HCT116 (cell line): ENCODE results near the gene NSUN4. TPM values are rescaled to one million over a fixed set of nuclear protein-coding genes. Genes with fewer than 3 reads are reported as not detected.

ENCODE experiments used
- ATAC-seq: fragments of 200-7000 bp; cut with Tn5 transposase; 2 replicates; pipeline ENCODE4 v1.9.1; 2020; ENCODE audit warnings: mild to moderate bottlenecking, moderate library complexity
- BruUV-seq: library from RNA; stranded (reverse); fragments of 400-500 nt; replicated peaks from 2 replicates; lab custom pipeline; 2021; lab: Mats Ljungman, UMichigan
- CTCF ChIA-PET: fragments of 300-600 bp; sonication (Branson Sonifier 250); formaldehyde crosslinking; loops from one replicate; lab custom pipeline; 2021; ENCODE audit warnings: antibody characterized with exemption; lab: Charles Lee
- POLR2A ChIA-PET: fragments of 300-600, 350-600 bp; sonication (Branson Sonifier 250); formaldehyde crosslinking; loops from one replicate; lab custom pipeline; 2021; ENCODE audit warnings: antibody characterized with exemption; lab: Charles Lee
- RAD21 ChIA-PET, 2 experiments: fragments of 300-600 bp; sonication (Branson Sonifier 250); formaldehyde crosslinking; loops; one replicate each; lab custom pipeline; 2023; ENCODE audit warnings: low total read pairs in 2 of 2; ENCODE audit not compliant: uncharacterized antibody in 2 of 2, unreplicated experiment in 2 of 2, low non-redundant PET in 1 of 2; lab: Charles Lee
- DNase-seq: peaks from one replicate; pipeline ENCODE4 v3.0.0-alpha.2; 2010; ENCODE audit warnings: low read depth, low spot score
- H2AFZ ChIP-seq: fragments of 200-600 bp; shearing (Covaris generic), sonication (generic); 2 replicates; pipeline ENCODE4 v1.6.1; 2017; ENCODE audit warnings: low read depth, mixed run types, mixed read lengths, antibody characterized with exemption, low read length; ENCODE audit not compliant: poor library complexity, severe bottlenecking
- H3K27ac ChIP-seq: 2 replicates; pipeline ENCODE4 v1.5.1; 2012; ENCODE audit warnings: low read depth, low read length
- H3K27me3 ChIP-seq: fragments of 200-600 bp; sonication (generic); 2 replicates; pipeline ENCODE4 v1.6.1; 2016; ENCODE audit warnings: mixed run types, low read length, mixed read lengths; ENCODE audit not compliant: insufficient read depth
- H3K36me3 ChIP-seq, 2 experiments: fragments of 200-500 bp in 1 of 2; fragments of 200-600 bp in 1 of 2; sonication (Bioruptor generic) in 1 of 2; sonication (generic) in 1 of 2; 2 replicates each; pipeline versions ENCODE4 v1.5.1 to v1.6.1; 2014 to 2016; ENCODE audit warnings: low read length in 2 of 2, inconsistent platforms in 1 of 2, mixed read lengths in 1 of 2, mixed run types in 1 of 2; ENCODE audit not compliant: insufficient read depth in 2 of 2, control insufficient read depth in 1 of 2
- H3K4me1 ChIP-seq, 2 experiments: fragments of 200-600 bp in 1 of 2; sonication (generic) in 1 of 2; 2 replicates each; pipeline versions ENCODE4 v1.5.1 to v1.6.1; 2012 to 2017; ENCODE audit warnings: low read length in 2 of 2, inconsistent platforms in 1 of 2, mild to moderate bottlenecking in 1 of 2, mixed read lengths in 1 of 2, mixed run types in 1 of 2, moderate library complexity in 1 of 2; ENCODE audit not compliant: insufficient read depth in 2 of 2, control insufficient read depth in 1 of 2
- H3K4me2 ChIP-seq: fragments of 200-600 bp; sonication (generic); 2 replicates; pipeline ENCODE4 v1.6.1; 2017; ENCODE audit warnings: mixed run types, low read length, mixed read lengths
- H3K4me3 ChIP-seq, 2 experiments: fragments of 200-600 bp in 1 of 2; sonication (generic) in 1 of 2; replicated peaks in 1 of 2; 2 replicates each; pipeline ENCODE4 v1.5.1; 2011 to 2016; ENCODE audit warnings: low read length in 2 of 2, control low read depth in 1 of 2, low read depth in 1 of 2, mild to moderate bottlenecking in 1 of 2, mixed read lengths in 1 of 2, mixed run types in 1 of 2
- H3K79me2 ChIP-seq: fragments of 200-600 bp; sonication (generic); 2 replicates; pipeline ENCODE4 v1.6.1; 2017; ENCODE audit warnings: mild to moderate bottlenecking, mixed run types, low read length, moderate library complexity, mixed read lengths; ENCODE audit not compliant: insufficient read depth
- H3K9ac ChIP-seq: fragments of 200-600 bp; sonication (generic); 2 replicates; pipeline ENCODE4 v1.6.1; 2016; ENCODE audit warnings: low read length, mixed read lengths
- H3K9me2 ChIP-seq: fragments of 200-600 bp; sonication (generic), shearing (Covaris generic); 2 replicates; pipeline ENCODE4 v1.6.1; 2017; ENCODE audit warnings: mixed run types, mild to moderate bottlenecking, moderate library complexity; ENCODE audit not compliant: insufficient read depth
- H3K9me3 ChIP-seq, 2 experiments: fragments of 200-500 bp in 1 of 2; fragments of 200-600 bp in 1 of 2; sonication (Bioruptor generic) in 1 of 2; sonication (generic) in 1 of 2; 2 replicates each; pipeline ENCODE4 v1.6.1; 2014 to 2017; ENCODE audit warnings: low read length in 2 of 2, mixed read lengths in 2 of 2, inconsistent platforms in 1 of 2, low read depth in 1 of 2, mild to moderate bottlenecking in 1 of 2, mixed run types in 1 of 2, moderate library complexity in 1 of 2; ENCODE audit not compliant: control insufficient read depth in 1 of 2, insufficient read depth in 1 of 2
- H4K20me1 ChIP-seq: fragments of 200-600 bp; sonication (generic), shearing (Covaris generic); 2 replicates; pipeline ENCODE4 v1.6.1; 2017; ENCODE audit warnings: mixed run types, mild to moderate bottlenecking, moderate library complexity; ENCODE audit not compliant: insufficient read depth
- CBX3 ChIP-seq: IDR thresholded peaks from 2 replicates; pipeline ENCODE4 v1.6.1; 2012; ENCODE audit warnings: low read depth
- CEBPB ChIP-seq: IDR thresholded peaks from 2 replicates; pipeline ENCODE4 v1.6.1; 2012; ENCODE audit warnings: low read depth
- CTCF ChIP-seq, 3 experiments: fragments of 200-600 bp in 1 of 3; sonication (generic) in 1 of 3; IDR thresholded peaks in 2 of 3; conservative IDR thresholded peaks in 1 of 3; 2 replicates each; pipeline ENCODE4 v1.5.1; 2012 to 2017; ENCODE audit warnings: low read depth in 2 of 3, low read length in 2 of 3, antibody characterized with exemption in 1 of 3, borderline replicate concordance in 1 of 3, control low read depth in 1 of 3, mild to moderate bottlenecking in 1 of 3, mixed read lengths in 1 of 3, mixed run types in 1 of 3, moderate library complexity in 1 of 3; ENCODE audit not compliant: insufficient read depth in 1 of 3
- EGR1 ChIP-seq: IDR thresholded peaks from 2 replicates; pipeline ENCODE4 v1.6.1; 2012; ENCODE audit warnings: low read depth
- ELF1 ChIP-seq: IDR thresholded peaks from 2 replicates; pipeline ENCODE4 v1.6.1; 2012; ENCODE audit warnings: low read depth, borderline replicate concordance
- EZH2 ChIP-seq: fragments of 200-600 bp; sonication (generic); IDR thresholded peaks from 2 replicates; pipeline ENCODE4 v1.6.1; 2017; ENCODE audit warnings: antibody characterized with exemption, mixed run types
- EZH2phosphoT487 ChIP-seq: fragments of 200-600 bp; IDR thresholded peaks from 2 replicates; pipeline ENCODE4 v1.6.1; 2018; ENCODE audit warnings: antibody characterized with exemption, borderline replicate concordance
- MAX ChIP-seq: IDR thresholded peaks from 2 replicates; pipeline ENCODE4 v1.6.1; 2012
- POLR2A ChIP-seq: IDR thresholded peaks from 2 replicates; pipeline ENCODE4 v1.7.0; 2011; ENCODE audit warnings: borderline replicate concordance; ENCODE audit not compliant: insufficient read depth, insufficient read length; ENCODE audit errors: extremely low read depth
- RAD21 ChIP-seq: IDR thresholded peaks from 2 replicates; pipeline ENCODE4 v1.6.1; 2012; ENCODE audit warnings: low read depth, mild to moderate bottlenecking
- REST ChIP-seq: IDR thresholded peaks from 2 replicates; pipeline ENCODE4 v1.6.1; 2012; ENCODE audit warnings: low read depth
- SP1 ChIP-seq: IDR thresholded peaks from 2 replicates; pipeline ENCODE4 v1.6.1; 2012; ENCODE audit warnings: low read depth
- SRF ChIP-seq: IDR thresholded peaks from 2 replicates; pipeline ENCODE4 v1.6.1; 2012; ENCODE audit warnings: low read depth
- ZBTB33 ChIP-seq: IDR thresholded peaks from 2 replicates; pipeline ENCODE4 v1.6.1; 2011; ENCODE audit warnings: mild to moderate bottlenecking, low read length, moderate library complexity; ENCODE audit not compliant: insufficient replicate concordance; ENCODE audit errors: extremely low read depth
- ZFX ChIP-seq: fragments of 450-650 bp; IDR thresholded peaks from 2 replicates; pipeline ENCODE4 v1.6.1; 2017
- intact Hi-C: fragments of 100-400 bp; cut with micrococcal nuclease; formaldehyde crosslinking; loops from 2 replicates; pipeline ENCODE4 v1.10.0; 2022
- total RNA-seq: library from RNA; stranded (reverse); gene quantifications from one replicate; pipeline ENCODE4 v1.2.1, GENCODE V29; 2021; ENCODE audit not compliant: unreplicated experiment

Gene NSUN4
- total RNA-seq, 1 experiment from 2014 or later: 27.8 TPM

- no peak for TF ChIP-seq REST
- TF ChIP-seq RAD21: no peak
These were observed 6.6 kb upstream of the NSUN4 start (continued) for GRCh38 chr1:46334030-46334384.

GRCh38 chr1:46335081-46335480 lies 5.5 kb upstream of the NSUN4 start:
- RAD21 ChIA-PET: no interaction called here
- H3K36me3 ChIP-seq: no peaks in the 10 kb centered on the region
- TF ChIP-seq REST (no peak), EGR1 (no peak), RAD21 (no peak), SRF (no peak), CBX3 (no peak), SP1 (no peak), ZBTB33 (no peak), EZH2 (no peak), EZH2phosphoT487 (no peak), ZFX (no peak), MAX (no peak), POLR2A (no peak), CEBPB (no peak), CTCF (IDR thresholded peaks at IDR 0.05 in 2 of 3, conservative IDR thresholded peaks at IDR 0.05 in 1 of 3; ENCODE audit: borderline replicate concordance in 1 of 3, insufficient read depth in 1 of 3, low read depth in 2 of 3, low read length in 2 of 3) (no peak), ELF1 (no peak)

More at GRCh38 chr1:46335081-46335480, 5.5 kb upstream of the NSUN4 start:
- no peak overlapping the region for H3K4me3 ChIP-seq
- no TSS peak for BruUV-seq
- ATAC-seq (no peak), DNase-seq (no peak)
- no peak overlapping the region for H3K27ac ChIP-seq
- POLR2A ChIA-PET: no interaction called here
- H4K20me1 ChIP-seq: no peaks in the 10 kb centered on the region
- H3K9ac ChIP-seq: no peak overlapping the region
- H2AFZ ChIP-seq: no peak overlapping the region
- no peaks in the 10 kb centered on the region for H3K79me2 ChIP-seq
- intact Hi-C loops: no loop called here
- H3K27me3 ChIP-seq: no peaks in the 10 kb centered on the region
- no peaks in the 10 kb centered on the region for H3K9me2 ChIP-seq
- CTCF ChIA-PET: no interaction called here
- H3K9me3 ChIP-seq: no peaks in the 10 kb centered on the region
- peaks cover 13 to 28% of the 10 kb centered on the region in 2 experiments for H3K4me1 ChIP-seq
- H3K4me2 ChIP-seq: no peak overlapping the region
